Left kidney (tissue), 2 donors: ENCODE results near the gene ACOX2. TPM values are rescaled to one million over a fixed set of nuclear protein-coding genes. Genes with fewer than 3 reads are reported as not detected.
A peak's percentile ranks its signal among the peaks of the same experiment; 100 is the strongest.

Experiments used
- DNase-seq: peaks from one replicate; pipeline ENCODE4 v3.0.0-alpha.2; 2013
- polyA plus RNA-seq: library from polyadenylated mRNA; unstranded; fragments of 120-200 nt; gene quantifications from one replicate; pipeline ENCODE4 v1.2.1, GENCODE V29; 2013; ENCODE audit not compliant: insufficient read length

ACOX2 gene
- polyA plus RNA-seq, 1 donor: 38.6 TPM

- peak; percentile 76 for DNase-seq
Observed at GRCh38 chr3:58568572-58569286, 31.7 kb upstream of the ACOX2 start.

GRCh38 chr3:58567251-58567515 is 30.2 kb upstream of the ACOX2 start:
- no peak for DNase-seq

- no peak for DNase-seq
Observed at GRCh38 chr3:58566398-58567250, 29.6 kb upstream of the ACOX2 start.

- no peak for DNase-seq
Observed at GRCh38 chr3:58565621-58566397, 28.8 kb upstream of the ACOX2 start.

GRCh38 chr3:58564456-58565160 is 27.6 kb upstream of the ACOX2 start:
- DNase-seq: no peak

GRCh38 chr3:58564054-58564453 is 27.1 kb upstream of the ACOX2 start:
- no peak for DNase-seq

GRCh38 chr3:58563386-58564035 is 26.5 kb upstream of the ACOX2 start:
- no peak for DNase-seq

- DNase-seq: no peak
Observed at GRCh38 chr3:58562498-58562897, 25.5 kb upstream of the ACOX2 start.

- DNase-seq: peak; percentile 69
Observed at GRCh38 chr3:58560771-58561311, 23.9 kb upstream of the ACOX2 start.

GRCh38 chr3:58559586-58559985 is 22.6 kb upstream of the ACOX2 start:
- no peak for DNase-seq

GRCh38 chr3:58557491-58557890 is 20.5 kb upstream of the ACOX2 start:
- DNase-seq: no peak

- no peak for DNase-seq
Observed at GRCh38 chr3:58556761-58557221, 19.8 kb upstream of the ACOX2 start.

GRCh38 chr3:58556001-58556400 is 19.0 kb upstream of the ACOX2 start:
- DNase-seq: no peak

- no peak for DNase-seq
Observed at GRCh38 chr3:58555203-58555602, 18.2 kb upstream of the ACOX2 start.

- DNase-seq: no peak
Observed at GRCh38 chr3:58553003-58553402, 16.0 kb upstream of the ACOX2 start.

- DNase-seq: no peak
Observed at GRCh38 chr3:58551636-58552180, 14.7 kb upstream of the ACOX2 start.

- no peak for DNase-seq
Observed at GRCh38 chr3:58544541-58544940, 7.6 kb upstream of the ACOX2 start.

GRCh38 chr3:58540176-58540858 is 3.3 kb upstream of the ACOX2 start:
- no peak for DNase-seq

- no peak for DNase-seq
Observed at GRCh38 chr3:58539626-58540025, 2.6 kb upstream of the ACOX2 start.
